Measurements from ENCODE around the gene STYXL1.
"Not testable (repeated sequence)": the region's sequence is repeated elsewhere in the genome, so short reads cannot be mapped to it uniquely, and the experiment has no call there.

The STYXL1 gene

DNA sequence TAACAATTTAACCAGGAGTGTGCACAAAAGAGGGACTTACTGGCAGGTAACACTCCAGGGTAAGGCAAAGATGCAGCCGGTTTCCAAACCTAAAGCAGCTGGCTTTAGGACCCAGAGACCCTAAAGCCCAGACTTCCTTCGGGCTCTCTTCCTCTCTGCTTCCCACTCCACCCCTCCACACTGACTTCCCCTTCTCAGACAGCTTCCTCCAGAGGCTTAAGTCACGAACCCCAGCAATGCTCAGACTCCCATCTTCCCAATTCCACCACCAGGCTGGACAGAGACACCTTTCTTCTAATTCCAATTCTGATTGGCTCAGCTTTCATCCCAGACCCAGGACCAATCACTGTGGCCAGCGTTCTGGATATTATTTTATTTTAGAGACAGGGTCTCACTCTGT lies 24.8 kb downstream of the STYXL1 start:
- DNase-seq (ENCODE audit: extremely low read depth, low read depth): no peak
- TF ChIP-seq, protein P1, sequence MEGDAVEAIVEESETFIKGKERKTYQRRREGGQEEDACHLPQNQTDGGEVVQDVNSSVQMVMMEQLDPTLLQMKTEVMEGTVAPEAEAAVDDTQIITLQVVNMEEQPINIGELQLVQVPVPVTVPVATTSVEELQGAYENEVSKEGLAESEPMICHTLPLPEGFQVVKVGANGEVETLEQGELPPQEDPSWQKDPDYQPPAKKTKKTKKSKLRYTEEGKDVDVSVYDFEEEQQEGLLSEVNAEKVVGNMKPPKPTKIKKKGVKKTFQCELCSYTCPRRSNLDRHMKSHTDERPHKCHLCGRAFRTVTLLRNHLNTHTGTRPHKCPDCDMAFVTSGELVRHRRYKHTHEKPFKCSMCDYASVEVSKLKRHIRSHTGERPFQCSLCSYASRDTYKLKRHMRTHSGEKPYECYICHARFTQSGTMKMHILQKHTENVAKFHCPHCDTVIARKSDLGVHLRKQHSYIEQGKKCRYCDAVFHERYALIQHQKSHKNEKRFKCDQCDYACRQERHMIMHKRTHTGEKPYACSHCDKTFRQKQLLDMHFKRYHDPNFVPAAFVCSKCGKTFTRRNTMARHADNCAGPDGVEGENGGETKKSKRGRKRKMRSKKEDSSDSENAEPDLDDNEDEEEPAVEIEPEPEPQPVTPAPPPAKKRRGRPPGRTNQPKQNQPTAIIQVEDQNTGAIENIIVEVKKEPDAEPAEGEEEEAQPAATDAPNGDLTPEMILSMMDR (IDR thresholded peaks at IDR 0.05; ENCODE audit: low read depth, low read length, missing control alignments): no peak
- H3K4me3 ChIP-seq (replicated peaks; ENCODE audit: low read depth, low read length): no peak overlapping the region

- DNase-seq (ENCODE audit: extremely low read depth, low read depth): no peak
- TF ChIP-seq, protein P1 (IDR thresholded peaks at IDR 0.05; ENCODE audit: low read depth, low read length, missing control alignments): no peak
Measured at GRCh38 chr7:76022026-76022780, 25.6 kb downstream of the STYXL1 start.

GRCh38 chr7:76020031-76020714 lies 27.6 kb downstream of the STYXL1 start:
- DNase-seq (ENCODE audit: extremely low read depth, low read depth): peak; percentile 30
- no peak overlapping the region for H3K4me3 ChIP-seq (replicated peaks; ENCODE audit: low read depth, low read length)
- TF ChIP-seq, protein P1 (IDR thresholded peaks at IDR 0.05; ENCODE audit: low read depth, low read length, missing control alignments): peak; percentile 94

More at GRCh38 chr7:76022026-76022780, 25.6 kb downstream of the STYXL1 start:
- no peak overlapping the region for H3K4me3 ChIP-seq (replicated peaks; ENCODE audit: low read depth, low read length)

GRCh38 chr7:76018520-76018919 lies 29.3 kb downstream of the STYXL1 start:
- not testable (repeated sequence) for H3K4me3 ChIP-seq (replicated peaks; ENCODE audit: low read depth, low read length); DNase-seq (ENCODE audit: extremely low read depth, low read depth)

GRCh38 chr7:76016191-76016947 lies 31.4 kb downstream of the STYXL1 start:
- no peak for DNase-seq (ENCODE audit: extremely low read depth, low read depth)
- TF ChIP-seq, protein P1 (IDR thresholded peaks at IDR 0.05; ENCODE audit: low read depth, low read length, missing control alignments): no peak
- H3K4me3 ChIP-seq (replicated peaks; ENCODE audit: low read depth, low read length): no peak overlapping the region

- DNase-seq (ENCODE audit: extremely low read depth, low read depth): peak; percentile 41
- TF ChIP-seq, protein P1 (IDR thresholded peaks at IDR 0.05; ENCODE audit: low read depth, low read length, missing control alignments): no peak
- H3K4me3 ChIP-seq (replicated peaks; ENCODE audit: low read depth, low read length): no peak overlapping the region
Measured at GRCh38 chr7:76011442-76011861, 36.3 kb downstream of the STYXL1 start.
